Right atrium auricular region (tissue), 2 donors: ENCODE data around the gene PPFIBP2. TPM values are rescaled to one million over a fixed set of nuclear protein-coding genes. Genes with fewer than 3 reads are reported as not detected.

Experiments used
- DNase-seq: peaks from one replicate; pipeline ENCODE4 v3.0.0-alpha.2; 2019; ENCODE audit warnings: low spot score
- H3K27ac ChIP-seq, 2 donors: fragments of 200-600 bp; sonication (generic); 1 replicate in 1 of 2; 2 replicates in 1 of 2; pipeline ENCODE4 v1.5.1; 2016 to 2019
- H3K27me3 ChIP-seq, 2 donors: fragments of 200-600 bp; sonication (generic); one replicate each; pipeline versions ENCODE4 v1.5.1 to v1.6.0; 2017 to 2019
- H3K36me3 ChIP-seq: fragments of 200-600 bp; sonication (generic); one replicate; pipeline ENCODE4 v1.5.1; 2016
- H3K4me1 ChIP-seq, 2 donors: fragments of 200-600 bp; sonication (generic); one replicate each; pipeline versions ENCODE4 v1.5.1 to v1.6.0; 2017 to 2019
- H3K4me3 ChIP-seq, 2 donors: fragments of 200-600 bp; sonication (generic); 1 replicate in 1 of 2; 2 replicates in 1 of 2; pipeline ENCODE4 v1.5.1; 2017 to 2019; ENCODE audit warnings: mild to moderate bottlenecking in 1 of 2, moderate library complexity in 1 of 2
- H3K9me3 ChIP-seq, 2 donors: fragments of 200-600 bp; sonication (generic); one replicate each; pipeline ENCODE4 v1.5.1; 2019
- CTCF ChIP-seq, 2 donors: fragments of 200-600 bp; sonication (generic); IDR thresholded peaks; one replicate each; pipeline ENCODE4 v1.5.1; 2019; ENCODE audit warnings: antibody characterized with exemption in 2 of 2
- total RNA-seq, 2 donors: library from RNA; depleted of rRNA; stranded (reverse); fragments of >200 nt; gene quantifications; one replicate each; pipeline ENCODE4 v1.1.0, GENCODE V29; 2016

Gene PPFIBP2
- total RNA-seq, 2 donors from 2014 or later, result 13.0 to 24.0 TPM

- TF ChIP-seq CTCF (IDR thresholded peaks at IDR 0.05), result no peak
- no peak overlapping the region for H3K27ac ChIP-seq
- H3K36me3 ChIP-seq, result peaks cover 10% of the 10 kb centered on the region
- no peak for DNase-seq
- H3K4me1 ChIP-seq, result peaks cover 0 to 10% of the 10 kb centered on the region in 2 donors
- no peak overlapping the region for H3K4me3 ChIP-seq
- no peaks in the 10 kb centered on the region for H3K27me3 ChIP-seq
- H3K9me3 ChIP-seq, result no peaks in the 10 kb centered on the region
Observed at GRCh38 chr11:7611411-7611810, 97.6 kb downstream of the PPFIBP2 start.

- no peak overlapping the region for H3K27ac ChIP-seq
- peaks cover 18% of the 10 kb centered on the region for H3K36me3 ChIP-seq
- TF ChIP-seq CTCF (IDR thresholded peaks at IDR 0.05), result no peak
Observed at GRCh38 chr11:7612056-7612660, 98.4 kb downstream of the PPFIBP2 start.

GRCh38 chr11:7612661-7613393 is 99.0 kb downstream of the PPFIBP2 start:
- no peak for DNase-seq
- Histone ChIP-seq H3K36me3 (peaks cover 18% of the 10 kb centered on the region), H3K4me3 (no peak overlapping the region), H3K27ac (no peak overlapping the region), H3K9me3 (no peaks in the 10 kb centered on the region), H3K4me1 (peaks cover 0 to 10% of the 10 kb centered on the region in 2 donors), H3K27me3 (no peaks in the 10 kb centered on the region)
- TF ChIP-seq CTCF (IDR thresholded peaks at IDR 0.05), result no peak

More at GRCh38 chr11:7612056-7612660, 98.4 kb downstream of the PPFIBP2 start:
- Histone ChIP-seq H3K27me3 (no peaks in the 10 kb centered on the region), H3K9me3 (no peaks in the 10 kb centered on the region), H3K4me1 (peaks cover 0 to 10% of the 10 kb centered on the region in 2 donors), H3K4me3 (no peak overlapping the region)
- DNase-seq, result no peak

GRCh38 chr11:7613394-7613720 is 99.6 kb downstream of the PPFIBP2 start:
- no peak for DNase-seq
- Histone ChIP-seq H3K27me3 (no peaks in the 10 kb centered on the region), H3K4me1 (peaks cover 0 to 10% of the 10 kb centered on the region in 2 donors), H3K36me3 (peaks cover 18% of the 10 kb centered on the region), H3K9me3 (no peaks in the 10 kb centered on the region), H3K27ac (no peak overlapping the region), H3K4me3 (no peak overlapping the region)
- TF ChIP-seq CTCF (IDR thresholded peaks at IDR 0.05), result no peak

GRCh38 chr11:7614656-7615055 is 100.9 kb downstream of the PPFIBP2 start:
- peaks cover 18% of the 10 kb centered on the region for H3K36me3 ChIP-seq
- no peak overlapping the region for H3K27ac ChIP-seq
- no peaks in the 10 kb centered on the region for H3K9me3 ChIP-seq
- H3K4me1 ChIP-seq, result peaks cover 0 to 10% of the 10 kb centered on the region in 2 donors
- no peaks in the 10 kb centered on the region for H3K27me3 ChIP-seq
- no peak for TF ChIP-seq CTCF (IDR thresholded peaks at IDR 0.05)
- no peak for DNase-seq
- H3K4me3 ChIP-seq, result no peak overlapping the region
